Gastrocnemius medialis (tissue), 4 donors: ENCODE data around the gene COL25A1. TPM values are rescaled to one million over a fixed set of nuclear protein-coding genes. Genes with fewer than 3 reads are reported as not detected.
A peak's percentile ranks its signal among the peaks of the same experiment; 100 is the strongest.

ENCODE experiments used
- ATAC-seq, 2 donors: fragments of 150-250 bp; one replicate each; pipeline ENCODE4 v1.9.1; 2016
- DNase-seq, 2 donors: peaks; one replicate each; pipeline ENCODE4 v3.0.0-alpha.2; 2019
- H3K27ac ChIP-seq, 4 donors: fragments of 200-600 bp; sonication (generic); 1 replicate in 1 of 4; 2 replicates in 3 of 4; pipeline ENCODE4 v1.5.1; 2016 to 2018; ENCODE audit warnings: mild to moderate bottlenecking in 2 of 4, moderate library complexity in 1 of 4
- H3K27me3 ChIP-seq, 3 donors: fragments of 200-600 bp; sonication (generic) in 2 of 3; 1 replicate in 1 of 3; 2 replicates in 2 of 3; pipeline versions ENCODE4 v1.5.1 to v1.6.0; 2016 to 2019; ENCODE audit warnings: mild to moderate bottlenecking in 1 of 3, moderate library complexity in 1 of 3
- H3K36me3 ChIP-seq, 2 donors: fragments of 200-600 bp; sonication (generic) in 1 of 2; one replicate each; pipeline ENCODE4 v1.5.1; 2017 to 2018
- H3K4me1 ChIP-seq, 2 donors: fragments of 200-600 bp; sonication (generic) in 1 of 2; one replicate each; pipeline ENCODE4 v1.5.1; 2016 to 2017; ENCODE audit warnings: mild to moderate bottlenecking in 2 of 2
- H3K4me3 ChIP-seq, 4 donors: fragments of 200-600 bp; sonication (generic) in 3 of 4; 1 replicate in 1 of 4; 2 replicates in 3 of 4; pipeline ENCODE4 v1.5.1; 2016 to 2019; ENCODE audit warnings: mild to moderate bottlenecking in 2 of 4
- H3K9me3 ChIP-seq, 3 donors: fragments of 200-600 bp; sonication (generic) in 2 of 3; 1 replicate in 1 of 3; 2 replicates in 2 of 3; pipeline ENCODE4 v1.5.1; 2016 to 2019
- CTCF ChIP-seq, 5 experiments: fragments of 450-650 bp in 3 of 5; fragments of 200-600 bp in 2 of 5; sonication (generic) in 2 of 5; IDR thresholded peaks in 4 of 5; conservative IDR thresholded peaks in 1 of 5; 1 replicate in 4 of 5; 2 replicates in 1 of 5; pipeline ENCODE4 v1.5.1; 2016 to 2019; ENCODE audit warnings: antibody characterized with exemption in 5 of 5, mild to moderate bottlenecking in 3 of 5, moderate library complexity in 3 of 5
- POLR2A ChIP-seq, 2 donors: fragments of 450-650 bp; IDR thresholded peaks; one replicate each; pipeline ENCODE4 v1.6.1; 2017; ENCODE audit warnings: antibody characterized with exemption in 2 of 2, mild to moderate bottlenecking in 2 of 2, moderate library complexity in 2 of 2
- in situ Hi-C, 4 donors: fragments of 200-750 bp; cut with MboI; loops; one replicate each; pipeline versions ENCODE4 v1.15.0 to v1.8.0; 2017; ENCODE audit warnings: low sequenced_read_pairs in 4 of 4
- intact Hi-C: fragments of 100-400 bp; cut with DNase I; formaldehyde crosslinking; loops from one replicate; pipeline ENCODE4 v1.15.1; 2023; ENCODE audit warnings: low total_unique reads
- total RNA-seq, 4 donors: library from RNA; depleted of rRNA; stranded (reverse); fragments of >200 nt; gene quantifications; one replicate each; pipeline versions ENCODE4 v1.1.0 to v1.2.3, GENCODE V29; 2016

Gene COL25A1
- total RNA-seq, 4 donors from 2014 or later: 0.27 to 2.0 (median 0.85) TPM; not detected in 1

GRCh38 chr4:108831291-108831690 lies 471.2 kb downstream of the COL25A1 start:
- H3K36me3 ChIP-seq: no peaks in the 10 kb centered on the region
- H3K27ac ChIP-seq: no peak overlapping the region
- TF ChIP-seq CTCF (IDR thresholded peaks at IDR 0.05 in 4 of 5, conservative IDR thresholded peaks at IDR 0.05 in 1 of 5) (no peak), POLR2A (IDR thresholded peaks at IDR 0.05) (no peak)
- DNase-seq (no peak), ATAC-seq (no peak)
- peaks cover 7 to 10% of the 10 kb centered on the region in 2 donors for H3K4me1 ChIP-seq
- H3K4me3 ChIP-seq: no peak overlapping the region
- intact Hi-C loops: loop anchor here (10.0 kb wide), 2 partner anchors 84 to 464 kb away; no protein-coding TSS in a partner anchor
- H3K27me3 ChIP-seq: no peaks in the 10 kb centered on the region
- no peaks in the 10 kb centered on the region for H3K9me3 ChIP-seq
- in situ Hi-C loops: loop anchor here in 3 of 4 donors (25.0 kb wide), 2 partner anchors 481 to 556 kb away; partner anchors contain the start of gene COL25A1 (in 1 of the 3)

- no peak for TF ChIP-seq POLR2A (IDR thresholded peaks at IDR 0.05)
- TF ChIP-seq CTCF (IDR thresholded peaks at IDR 0.05 in 4 of 5, conservative IDR thresholded peaks at IDR 0.05 in 1 of 5): no peak
- no peak overlapping the region for H3K27ac ChIP-seq
- ATAC-seq (peak; percentile 86 to 88), DNase-seq (peak; percentile 35 to 56)
- H3K4me3 ChIP-seq: peak overlapping the region in 1 of 4 donors; percentile 0
- H3K27me3 ChIP-seq: no peaks in the 10 kb centered on the region
- in situ Hi-C loops (loop anchor here in 3 of 4 donors (25.0 kb wide), 2 partner anchors 482 to 557 kb away; partner anchors contain the start of gene COL25A1 (in 1 of the 3)), intact Hi-C loops (loop anchor here (10.0 kb wide), 2 partner anchors 84 to 464 kb away; no protein-coding TSS in a partner anchor)
- H3K36me3 ChIP-seq: no peaks in the 10 kb centered on the region
- H3K4me1 ChIP-seq: peaks cover 7 to 10% of the 10 kb centered on the region in 2 donors
- H3K9me3 ChIP-seq: no peaks in the 10 kb centered on the region
Observed at GRCh38 chr4:108830509-108831244, 471.8 kb downstream of the COL25A1 start.

- Histone ChIP-seq H3K27me3 (no peaks in the 10 kb centered on the region), H3K27ac (no peak overlapping the region), H3K4me1 (peaks cover 7 to 10% of the 10 kb centered on the region in 2 donors), H3K4me3 (no peak overlapping the region), H3K9me3 (no peaks in the 10 kb centered on the region), H3K36me3 (no peaks in the 10 kb centered on the region)
- no peak for TF ChIP-seq CTCF (IDR thresholded peaks at IDR 0.05 in 4 of 5, conservative IDR thresholded peaks at IDR 0.05 in 1 of 5)
- no peak for TF ChIP-seq POLR2A (IDR thresholded peaks at IDR 0.05)
- DNase-seq (no peak), ATAC-seq (no peak)
- in situ Hi-C loops: loop anchor here in 3 of 4 donors (25.0 kb wide), 2 partner anchors 482 to 557 kb away; partner anchors contain the start of gene COL25A1 (in 1 of the 3)
- intact Hi-C loops: loop anchor here (10.0 kb wide), 2 partner anchors 85 to 465 kb away; no protein-coding TSS in a partner anchor
Observed at GRCh38 chr4:108829966-108830492, 472.4 kb downstream of the COL25A1 start.

GRCh38 chr4:108828620-108829019 lies 473.8 kb downstream of the COL25A1 start:
- no peak for DNase-seq
- Histone ChIP-seq H3K27me3 (no peaks in the 10 kb centered on the region), H3K4me1 (peaks cover 7 to 10% of the 10 kb centered on the region in 2 donors), H3K4me3 (no peak overlapping the region), H3K9me3 (no peaks in the 10 kb centered on the region), H3K36me3 (no peaks in the 10 kb centered on the region), H3K27ac (no peak overlapping the region)
- intact Hi-C loops: no loop called here
- ATAC-seq: no peak
- TF ChIP-seq CTCF (IDR thresholded peaks at IDR 0.05 in 4 of 5, conservative IDR thresholded peaks at IDR 0.05 in 1 of 5): no peak
- no peak for TF ChIP-seq POLR2A (IDR thresholded peaks at IDR 0.05)
- in situ Hi-C loops: loop anchor here in 3 of 4 donors (25.0 kb wide), 2 partner anchors 484 to 559 kb away; partner anchors contain the start of gene COL25A1 (in 1 of the 3)
